K562 (cell line): ENCODE results near the gene ACTR3C. TPM values are rescaled to one million over a fixed set of nuclear protein-coding genes. Genes with fewer than 3 reads are reported as not detected.

Experiments used
- HDGF ChIP-seq: fragments of 450-650 bp; IDR thresholded peaks from 2 replicates; pipeline ENCODE4 v1.6.1; 2016
- MEF2A ChIP-seq: IDR thresholded peaks from 2 replicates; pipeline ENCODE4 v1.6.1; 2011; ENCODE audit warnings: low read depth, mild to moderate bottlenecking, low read length, moderate library complexity; ENCODE audit not compliant: control insufficient read depth
- RBM39 ChIP-seq: fragments of 200-400 bp; formaldehyde crosslinking; optimal IDR thresholded peaks from 2 replicates; pipeline ENCODE3; 2018; ENCODE audit warnings: low read depth, low read length
- RUNX1 ChIP-seq: sonication (generic); IDR thresholded peaks from 2 replicates; pipeline ENCODE4 v1.6.1; 2016; ENCODE audit warnings: antibody characterized with exemption, low read depth
- SMARCB1 ChIP-seq: IDR thresholded peaks from 2 replicates; pipeline ENCODE4 v1.6.1; 2011; ENCODE audit warnings: improper control_type of control experiment, low read depth; ENCODE audit not compliant: insufficient read length
- U2AF1 ChIP-seq: fragments of 200-400 bp; formaldehyde crosslinking; optimal IDR thresholded peaks from 2 replicates; pipeline ENCODE3; 2017; ENCODE audit warnings: mild to moderate bottlenecking, low read depth, low read length, moderate library complexity
- ZBTB26 ChIP-seq: fragments of 450-650 bp; formaldehyde crosslinking; IDR thresholded peaks from 2 replicates; pipeline ENCODE4 v1.4.0; 2022; ENCODE audit warnings: missing genetic modification characterization
- ZBTB40 ChIP-seq, 2 experiments: fragments of 450-650 bp in 1 of 2; sonication (generic) in 1 of 2; formaldehyde crosslinking in 1 of 2; IDR thresholded peaks; 2 replicates each; pipeline versions ENCODE4 v1.7.1 to v1.9.0; 2016 to 2022; ENCODE audit warnings: inconsistent platforms in 1 of 2, mild to moderate bottlenecking in 1 of 2, missing genetic modification reagents in 1 of 2
- ZNF12 ChIP-seq: sonication (generic); formaldehyde crosslinking; IDR thresholded peaks from 2 replicates; pipeline ENCODE4 v1.4.0; 2020; ENCODE audit warnings: mild to moderate bottlenecking, missing genetic modification reagents
- ZNF445 ChIP-seq: fragments of 250-450 bp; sonication (Bioruptor Pico); IDR thresholded peaks from 2 replicates; pipeline ENCODE4 v1.4.0; 2020; ENCODE audit warnings: low read depth, mild to moderate bottlenecking, moderate library complexity
- polyA plus RNA-seq, 8 experiments: library from polyadenylated mRNA; depleted of rRNA in 4 of 8; stranded (reverse) in 5 of 8; unstranded in 3 of 8; fragments of >200 nt; fragmentation: Nextera tagmentation in 2 of 8; fragmentation: Illumina TruSeq in 1 of 8; extraction: Ambion mirVana in 2 of 8; extraction: Trizol in 1 of 8; gene quantifications; 2 replicates each; pipeline versions ENCODE4 v1.2.1 to v1.2.3, GENCODE V29; 2011 to 2014; ENCODE audit warnings: inconsistent platforms in 1 of 8, missing spikeins in 1 of 8
- total RNA-seq, 7 experiments: library from RNA; depleted of rRNA in 6 of 7; stranded (reverse); fragments of >200 nt in 6 of 7; fragmentation: Illumina TruSeq in 2 of 7; extraction: Trizol in 2 of 7; gene quantifications; 2 replicates each; pipeline versions ENCODE4 v1.2.1 to v1.2.3, GENCODE V29; 2011 to 2021; ENCODE audit warnings: low replicate concordance in 1 of 7
- TF ChIP-seq, protein P1 (sequence below): fragments of 450-650 bp; formaldehyde crosslinking; IDR thresholded peaks from 2 replicates; pipeline ENCODE4 v1.4.0; 2020; ENCODE audit warnings: mild to moderate bottlenecking, moderate library complexity
- TF ChIP-seq, protein P2 (sequence below), 3 experiments: fragments of 200-800 bp in 1 of 3; sonication (Bioruptor generic) in 1 of 3; sonication (generic) in 1 of 3; formaldehyde crosslinking in 1 of 3; IDR thresholded peaks; 2 replicates each; pipeline versions ENCODE4 v1.6.1 to v1.8.0; 2016 to 2022; ENCODE audit warnings: mild to moderate bottlenecking in 2 of 3, missing compliant biosample characterization in 2 of 3, missing genetic modification characterization in 2 of 3, missing genetic modification reagents in 1 of 3

ACTR3C gene
- total and polyA plus RNA-seq, 9 of the 15 experiments (the other 6 are each of a cell fraction or from before 2014, with no cell fraction given) = 9.0 to 35.4 (median 13.3) TPM

- 0 out of 2 replicates have a peak, but pooled peaks have one; percentile 34 for TF ChIP-seq ZBTB40 (IDR thresholded peaks at IDR 0.05)
- no peak; the same call in 1 of the 2 replicates for TF ChIP-seq ZBTB40 (CRISPR knock-in tag; IDR thresholded peaks at IDR 0.05)
- TF ChIP-seq RBM39 = peak; percentile 78
- TF ChIP-seq, protein P1, sequence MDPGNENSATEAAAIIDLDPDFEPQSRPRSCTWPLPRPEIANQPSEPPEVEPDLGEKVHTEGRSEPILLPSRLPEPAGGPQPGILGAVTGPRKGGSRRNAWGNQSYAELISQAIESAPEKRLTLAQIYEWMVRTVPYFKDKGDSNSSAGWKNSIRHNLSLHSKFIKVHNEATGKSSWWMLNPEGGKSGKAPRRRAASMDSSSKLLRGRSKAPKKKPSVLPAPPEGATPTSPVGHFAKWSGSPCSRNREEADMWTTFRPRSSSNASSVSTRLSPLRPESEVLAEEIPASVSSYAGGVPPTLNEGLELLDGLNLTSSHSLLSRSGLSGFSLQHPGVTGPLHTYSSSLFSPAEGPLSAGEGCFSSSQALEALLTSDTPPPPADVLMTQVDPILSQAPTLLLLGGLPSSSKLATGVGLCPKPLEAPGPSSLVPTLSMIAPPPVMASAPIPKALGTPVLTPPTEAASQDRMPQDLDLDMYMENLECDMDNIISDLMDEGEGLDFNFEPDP = peak; percentile 18; the same call in 1 of the 2 replicates
- TF ChIP-seq RUNX1 = peak; percentile 44; the same call in 1 of the 2 replicates
- TF ChIP-seq, protein P2, sequence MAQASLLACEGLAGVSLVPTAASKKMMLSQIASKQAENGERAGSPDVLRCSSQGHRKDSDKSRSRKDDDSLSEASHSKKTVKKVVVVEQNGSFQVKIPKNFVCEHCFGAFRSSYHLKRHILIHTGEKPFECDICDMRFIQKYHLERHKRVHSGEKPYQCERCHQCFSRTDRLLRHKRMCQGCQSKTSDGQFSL (CRISPR knock-in tag; IDR thresholded peaks at IDR 0.05) = no peak
- TF ChIP-seq, protein P2 (tag; IDR thresholded peaks at IDR 0.05) = 0 out of 4 replicates have a peak, but pooled peaks of 1 of the 2 experiments have one; percentile 1
- no peak for TF ChIP-seq U2AF1
- 0 out of 2 replicates have a peak, but pooled peaks have one; percentile 6 for TF ChIP-seq ZBTB26
- no peak for TF ChIP-seq SMARCB1
- TF ChIP-seq MEF2A = no peak
- TF ChIP-seq ZNF445 (CRISPR knock-in tag) = no peak
- TF ChIP-seq ZNF12 = no peak
- 0 out of 2 replicates have a peak, but pooled peaks have one; percentile 19 for TF ChIP-seq HDGF
Measured at GRCh38 chr7:150323682-150324372, 482 bp upstream of the ACTR3C start (continued).
